ENCODE measurements around the gene MINDY4B.

GRCh38 chr3:150828997-150829396 lies 76.2 kb downstream of the MINDY4B start:
- TF ChIP-seq, protein P1, sequence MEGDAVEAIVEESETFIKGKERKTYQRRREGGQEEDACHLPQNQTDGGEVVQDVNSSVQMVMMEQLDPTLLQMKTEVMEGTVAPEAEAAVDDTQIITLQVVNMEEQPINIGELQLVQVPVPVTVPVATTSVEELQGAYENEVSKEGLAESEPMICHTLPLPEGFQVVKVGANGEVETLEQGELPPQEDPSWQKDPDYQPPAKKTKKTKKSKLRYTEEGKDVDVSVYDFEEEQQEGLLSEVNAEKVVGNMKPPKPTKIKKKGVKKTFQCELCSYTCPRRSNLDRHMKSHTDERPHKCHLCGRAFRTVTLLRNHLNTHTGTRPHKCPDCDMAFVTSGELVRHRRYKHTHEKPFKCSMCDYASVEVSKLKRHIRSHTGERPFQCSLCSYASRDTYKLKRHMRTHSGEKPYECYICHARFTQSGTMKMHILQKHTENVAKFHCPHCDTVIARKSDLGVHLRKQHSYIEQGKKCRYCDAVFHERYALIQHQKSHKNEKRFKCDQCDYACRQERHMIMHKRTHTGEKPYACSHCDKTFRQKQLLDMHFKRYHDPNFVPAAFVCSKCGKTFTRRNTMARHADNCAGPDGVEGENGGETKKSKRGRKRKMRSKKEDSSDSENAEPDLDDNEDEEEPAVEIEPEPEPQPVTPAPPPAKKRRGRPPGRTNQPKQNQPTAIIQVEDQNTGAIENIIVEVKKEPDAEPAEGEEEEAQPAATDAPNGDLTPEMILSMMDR (IDR thresholded peaks at IDR 0.05; ENCODE audit: low read length), result no peak
- no peak for TF ChIP-seq EZH2 (optimal IDR thresholded peaks at IDR 0.05; ENCODE audit: low read depth, low read length)

Measured in MM.1S (cell line).